SK-N-MC (cell line): ENCODE measurements around the gene STX11.

ENCODE experiments used
- EZH2 ChIP-seq: fragments of 200-600 bp; sonication (generic); IDR thresholded peaks from one replicate; pipeline ENCODE4 v1.6.1; 2017; ENCODE audit warnings: antibody characterized with exemption
- FOXP2 ChIP-seq: optimal IDR thresholded peaks from 2 replicates; pipeline ENCODE3; 2011; ENCODE audit warnings: mild to moderate bottlenecking, moderate library complexity; ENCODE audit not compliant: insufficient read depth; ENCODE audit errors: extremely low read length, control extremely low read depth
- POLR2AphosphoS5 ChIP-seq: IDR thresholded peaks from 2 replicates; pipeline ENCODE4 v1.6.1; 2012; ENCODE audit warnings: mild to moderate bottlenecking, low read depth, low read length, borderline replicate concordance

DNA sequence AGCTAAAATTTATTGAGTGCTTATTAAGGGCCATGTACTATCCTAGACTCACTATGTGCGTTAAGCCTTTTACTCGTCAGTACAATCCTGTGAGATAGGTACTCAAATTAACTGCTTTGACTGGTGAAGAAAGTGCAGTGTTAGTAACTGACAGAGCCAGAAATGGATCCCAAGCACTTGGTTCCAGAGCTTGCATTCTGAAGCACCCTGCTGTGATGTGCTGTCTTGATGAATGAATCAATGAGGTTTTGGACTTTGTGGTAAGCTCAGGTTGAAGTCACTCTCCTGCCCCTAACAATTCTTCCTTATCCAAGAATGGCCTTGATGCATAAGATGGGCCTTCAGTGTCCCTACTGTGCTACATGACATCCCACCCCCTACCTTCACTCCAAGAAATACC, 3.7 kb downstream of the STX11 start:
- TF ChIP-seq POLR2AphosphoS5 (no peak), EZH2 (no peak), FOXP2 (no peak)
